Astrocyte of the cerebellum (primary cell): ENCODE measurements around the gene SLC27A1.
A peak's percentile ranks its signal among the peaks of the same experiment; 100 is the strongest.
"Not testable (repeated sequence)": the region's sequence is repeated elsewhere in the genome, so short reads cannot be mapped to it uniquely, and the experiment has no call there.

Experiments used
- DNase-seq: peaks from one replicate; pipeline ENCODE4 v3.0.0-alpha.2; 2011; ENCODE audit warnings: low read depth
- H3K4me3 ChIP-seq: 2 replicates; pipeline ENCODE4 v1.5.1; 2011; ENCODE audit warnings: mild to moderate bottlenecking, low read depth, low read length, moderate library complexity
- in situ Hi-C: cut with HindIII; loops from 2 replicates; pipeline ENCODE4 v1.10.0; 2017; ENCODE audit warnings: low sequenced_read_pairs
- TF ChIP-seq, protein P1 (sequence below): IDR thresholded peaks from 2 replicates; pipeline ENCODE4 v1.5.1; 2012; ENCODE audit warnings: low read length, low read depth, moderate library complexity, mild to moderate bottlenecking; ENCODE audit errors: missing control alignments

SLC27A1 gene

DNA sequence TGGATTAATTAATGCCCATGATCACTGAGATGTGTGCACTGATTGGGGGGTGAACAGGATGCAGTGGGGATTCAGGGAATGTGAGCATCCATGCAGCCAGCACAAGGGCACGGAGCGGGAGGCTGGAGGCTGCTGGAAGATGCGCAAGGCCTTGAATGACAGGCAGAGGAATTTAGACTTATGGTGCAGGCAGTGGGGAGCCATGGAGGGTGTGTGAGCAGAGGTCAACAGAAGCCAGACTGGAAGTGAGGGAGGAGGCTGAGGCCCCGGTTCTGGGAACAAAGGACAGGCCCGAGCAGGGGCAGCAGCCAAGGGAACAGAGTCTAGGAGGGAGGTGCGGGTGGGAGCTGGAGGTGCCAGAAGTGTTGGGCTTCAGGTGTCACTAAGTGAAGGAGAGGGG, 77.8 kb downstream of the SLC27A1 start:
- DNase-seq = no peak
- no peak overlapping the region for H3K4me3 ChIP-seq
- TF ChIP-seq, protein P1, sequence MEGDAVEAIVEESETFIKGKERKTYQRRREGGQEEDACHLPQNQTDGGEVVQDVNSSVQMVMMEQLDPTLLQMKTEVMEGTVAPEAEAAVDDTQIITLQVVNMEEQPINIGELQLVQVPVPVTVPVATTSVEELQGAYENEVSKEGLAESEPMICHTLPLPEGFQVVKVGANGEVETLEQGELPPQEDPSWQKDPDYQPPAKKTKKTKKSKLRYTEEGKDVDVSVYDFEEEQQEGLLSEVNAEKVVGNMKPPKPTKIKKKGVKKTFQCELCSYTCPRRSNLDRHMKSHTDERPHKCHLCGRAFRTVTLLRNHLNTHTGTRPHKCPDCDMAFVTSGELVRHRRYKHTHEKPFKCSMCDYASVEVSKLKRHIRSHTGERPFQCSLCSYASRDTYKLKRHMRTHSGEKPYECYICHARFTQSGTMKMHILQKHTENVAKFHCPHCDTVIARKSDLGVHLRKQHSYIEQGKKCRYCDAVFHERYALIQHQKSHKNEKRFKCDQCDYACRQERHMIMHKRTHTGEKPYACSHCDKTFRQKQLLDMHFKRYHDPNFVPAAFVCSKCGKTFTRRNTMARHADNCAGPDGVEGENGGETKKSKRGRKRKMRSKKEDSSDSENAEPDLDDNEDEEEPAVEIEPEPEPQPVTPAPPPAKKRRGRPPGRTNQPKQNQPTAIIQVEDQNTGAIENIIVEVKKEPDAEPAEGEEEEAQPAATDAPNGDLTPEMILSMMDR = no peak
- in situ Hi-C loops = no loop called here

DNA sequence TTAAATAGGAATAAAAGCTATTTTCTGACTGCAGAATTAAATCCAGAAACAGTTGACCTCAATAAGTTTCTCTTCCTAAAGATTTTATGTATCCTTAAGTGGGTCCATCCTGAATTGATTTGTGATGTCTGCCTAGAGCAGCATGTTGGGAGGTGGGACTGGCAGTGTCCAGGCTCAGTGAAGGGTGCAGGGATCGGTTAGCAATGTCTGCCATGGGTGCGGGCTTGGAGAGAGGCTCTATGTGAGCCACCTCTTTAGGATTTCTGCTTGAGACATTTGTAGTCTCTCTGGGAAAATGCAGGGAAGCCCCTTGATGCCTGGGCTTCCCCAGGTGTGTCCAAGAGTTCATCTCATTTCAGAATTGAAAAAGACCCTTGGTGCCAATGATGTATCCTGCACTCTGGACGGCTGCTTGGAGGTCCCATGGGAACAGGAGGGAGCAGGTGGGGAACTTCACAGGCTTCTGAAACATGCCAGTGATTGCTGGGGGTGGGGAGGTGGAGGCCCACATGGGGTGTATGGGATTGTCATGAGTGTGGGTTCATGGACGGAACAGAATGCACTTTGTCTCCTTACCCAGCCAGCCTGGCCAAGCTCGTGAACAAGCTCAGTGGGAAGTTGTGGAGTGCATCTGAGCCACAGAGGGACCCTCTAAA, 78.9 kb downstream of the SLC27A1 start:
- in situ Hi-C loops = no loop called here
- TF ChIP-seq, protein P1 = no peak
- DNase-seq = no peak
- H3K4me3 ChIP-seq = no peak overlapping the region

DNA sequence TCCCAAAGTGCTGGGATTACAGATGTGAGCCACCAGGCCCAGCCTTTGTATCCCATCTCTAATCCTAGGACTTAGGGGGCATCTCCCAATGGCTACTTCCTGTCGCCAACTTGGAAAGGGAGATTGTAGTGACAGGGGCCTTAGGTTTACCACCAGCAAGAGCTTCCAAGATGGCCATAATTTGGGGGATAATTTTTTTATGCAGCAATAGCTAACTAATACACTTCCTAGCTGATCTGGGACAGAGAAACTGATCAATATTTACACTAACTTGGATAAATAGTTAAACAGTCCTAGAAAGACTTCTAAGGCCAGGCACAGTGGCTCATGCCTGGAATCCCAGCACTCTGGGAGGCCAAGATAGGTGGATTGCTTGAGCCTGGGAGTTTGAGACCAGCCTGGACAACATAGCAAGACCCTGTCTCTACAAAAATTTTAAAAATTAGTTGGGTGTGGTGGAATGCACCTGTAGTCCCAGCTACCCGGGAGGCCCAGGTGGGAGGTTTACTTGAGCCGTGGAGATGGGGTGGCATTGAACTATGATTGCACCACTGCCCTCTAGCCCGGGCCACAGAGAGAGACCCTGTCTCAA, 79.8 kb downstream of the SLC27A1 start:
- in situ Hi-C loops = no loop called here
- no peak for DNase-seq
- no peak overlapping the region for H3K4me3 ChIP-seq
- TF ChIP-seq, protein P1 = no peak

DNA sequence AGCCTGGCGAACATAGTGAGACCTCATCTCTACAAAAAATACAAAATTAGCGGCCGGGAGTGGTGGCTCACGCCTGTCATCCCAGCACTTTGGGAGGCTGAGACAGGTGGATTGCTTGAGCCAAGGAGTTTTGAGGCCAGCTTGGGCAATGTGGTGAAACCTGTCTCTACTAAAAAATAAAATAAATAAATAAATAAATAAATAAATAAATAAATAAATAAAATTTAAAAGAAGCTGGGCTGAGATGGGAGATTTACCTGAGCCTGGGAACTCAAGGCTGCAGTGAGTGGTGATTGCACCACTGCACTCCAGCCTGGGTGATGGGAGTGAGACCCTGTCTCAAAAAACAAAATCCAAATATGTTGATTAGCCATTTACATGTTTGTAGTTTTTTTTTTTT, 82.4 kb downstream of the SLC27A1 start:
- H3K4me3 ChIP-seq, DNase-seq, in situ Hi-C loops: not testable (repeated sequence)

DNA sequence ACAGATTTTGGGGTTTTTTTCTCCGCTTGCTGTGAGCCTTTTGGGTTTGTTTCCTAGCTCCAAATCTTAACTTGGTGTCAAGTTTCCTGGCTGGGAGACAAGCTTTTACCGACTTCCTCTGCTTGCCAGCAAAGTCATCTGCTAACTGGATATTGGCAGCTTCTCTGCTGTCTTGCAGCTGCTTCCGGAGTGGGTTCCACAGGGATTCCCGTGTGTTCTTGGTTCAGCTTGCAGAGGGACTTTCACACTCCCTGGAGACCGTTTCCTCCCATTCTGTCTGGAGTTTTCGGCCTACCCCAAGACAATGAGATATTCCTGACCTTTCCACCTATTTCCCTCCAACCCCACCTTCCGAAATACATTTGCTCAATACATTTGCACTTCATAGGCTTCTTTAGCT, 82.9 kb downstream of the SLC27A1 start:
- peak; percentile 93 for DNase-seq
- no peak overlapping the region for H3K4me3 ChIP-seq
- TF ChIP-seq, protein P1 = no peak
- in situ Hi-C loops = no loop called here

DNA sequence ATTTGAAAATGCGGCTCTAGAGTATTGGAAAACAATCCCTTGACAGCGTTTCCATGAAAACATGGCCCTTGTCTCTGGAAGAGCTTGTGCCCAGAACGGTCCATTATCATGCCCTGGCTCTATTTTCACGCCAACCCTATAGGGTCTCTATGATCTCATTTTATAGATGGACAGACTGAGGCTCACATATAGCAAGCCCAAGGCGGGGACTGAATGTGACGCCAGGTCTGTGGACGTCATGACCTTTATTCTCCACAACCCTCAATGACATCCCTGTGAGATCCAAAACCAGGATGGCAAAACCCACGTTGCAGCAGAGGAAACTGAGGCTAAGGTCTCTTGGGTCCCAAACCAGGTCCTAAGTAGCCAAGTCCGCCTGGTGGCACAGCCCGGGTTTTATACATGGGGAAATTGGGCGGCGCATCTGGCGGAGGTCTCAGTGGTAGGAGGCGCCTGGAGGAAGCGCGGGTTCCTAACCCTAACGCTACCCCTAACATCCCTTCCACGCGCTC, 84.7 kb downstream of the SLC27A1 start:
- H3K4me3 ChIP-seq = peak overlapping the region; percentile 84
- in situ Hi-C loops = no loop called here
- TF ChIP-seq, protein P1 = no peak
- no peak for DNase-seq

DNA sequence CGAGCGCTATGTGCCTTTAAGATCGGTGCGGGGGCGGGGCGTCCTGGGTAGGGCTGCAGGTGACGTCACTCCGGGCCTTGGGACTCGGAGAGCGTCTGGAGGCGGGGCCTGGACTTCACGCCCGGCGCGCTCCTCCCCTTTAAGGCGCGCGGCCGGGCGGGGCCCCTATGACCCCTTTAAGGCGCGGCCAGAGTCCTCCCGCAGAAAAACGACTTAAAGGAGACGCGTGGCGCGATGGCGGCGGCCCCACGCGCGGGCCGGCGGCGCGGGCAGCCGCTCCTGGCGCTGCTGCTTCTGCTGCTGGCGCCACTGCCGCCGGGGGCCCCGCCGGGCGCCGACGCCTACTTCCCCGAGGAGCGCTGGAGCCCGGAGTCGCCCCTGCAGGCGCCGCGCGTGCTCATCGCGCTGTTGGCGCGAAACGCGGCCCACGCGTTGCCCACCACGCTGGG, 85.2 kb downstream of the SLC27A1 start, which contains the start of gene COLGALT1:
Gene COLGALT1, plus strand, starts transcription at position 170 of the 449 bp plus-strand sequence. Its CDS starts 65 bp downstream, at position 235.
- in situ Hi-C loops = no loop called here
- peak; percentile 89 for DNase-seq
- TF ChIP-seq, protein P1 = no peak
- peak within 1 kb of the TSS; percentile 84 for H3K4me3 ChIP-seq
